Lower lobe of right lung (tissue), 2 donors: Measurements from ENCODE around the gene LDHD. TPM values are rescaled to one million over a fixed set of nuclear protein-coding genes. Genes with fewer than 3 reads are reported as not detected.

Source experiments
- ATAC-seq, 2 donors: fragments of 200-7000 bp; cut with Tn5 transposase; one replicate each; pipeline ENCODE4 v1.9.1; 2020 to 2022; ENCODE audit warnings: mild to moderate bottlenecking in 2 of 2, moderate library complexity in 2 of 2
- DNase-seq: peaks from one replicate; pipeline ENCODE4 v3.0.0-alpha.2; 2020
- H3K27ac ChIP-seq: fragments of 200-600 bp; one replicate; pipeline ENCODE4 v1.8.0; 2022
- H3K27me3 ChIP-seq: fragments of 200-600 bp; one replicate; pipeline ENCODE4 v1.8.0; 2022; ENCODE audit warnings: low read depth
- H3K36me3 ChIP-seq: fragments of 200-600 bp; one replicate; pipeline ENCODE4 v1.8.0; 2022; ENCODE audit warnings: mild to moderate bottlenecking
- H3K4me1 ChIP-seq: fragments of 200-600 bp; one replicate; pipeline ENCODE4 v1.8.0; 2022
- H3K4me3 ChIP-seq: fragments of 200-600 bp; one replicate; pipeline ENCODE4 v1.8.0; 2022; ENCODE audit warnings: mild to moderate bottlenecking
- H3K9me3 ChIP-seq: fragments of 200-600 bp; one replicate; pipeline ENCODE4 v1.8.0; 2022
- intact Hi-C: fragments of 100-400 bp; cut with DNase I; formaldehyde crosslinking; loops from one replicate; pipeline ENCODE4 v1.11.0; 2022
- total RNA-seq: library from RNA; stranded (reverse); fragmentation: NEBNext Ultra II Directional; extraction: Animal tissue kit (Norgen Biotek cat#: 25700); gene quantifications from one replicate; pipeline ENCODE4 v1.2.1, GENCODE V29; 2021
- TF ChIP-seq, protein P1 (sequence below): fragments of 200-600 bp; IDR thresholded peaks from one replicate; pipeline ENCODE4 v1.8.0; 2022; ENCODE audit warnings: antibody characterized with exemption, mild to moderate bottlenecking
- donor health status: DM: no; HTN: yes; CAD: no; lungs with severe emphysema.

LDHD gene
- total RNA-seq, 1 donor from 2014 or later: 13.2 TPM

DNA sequence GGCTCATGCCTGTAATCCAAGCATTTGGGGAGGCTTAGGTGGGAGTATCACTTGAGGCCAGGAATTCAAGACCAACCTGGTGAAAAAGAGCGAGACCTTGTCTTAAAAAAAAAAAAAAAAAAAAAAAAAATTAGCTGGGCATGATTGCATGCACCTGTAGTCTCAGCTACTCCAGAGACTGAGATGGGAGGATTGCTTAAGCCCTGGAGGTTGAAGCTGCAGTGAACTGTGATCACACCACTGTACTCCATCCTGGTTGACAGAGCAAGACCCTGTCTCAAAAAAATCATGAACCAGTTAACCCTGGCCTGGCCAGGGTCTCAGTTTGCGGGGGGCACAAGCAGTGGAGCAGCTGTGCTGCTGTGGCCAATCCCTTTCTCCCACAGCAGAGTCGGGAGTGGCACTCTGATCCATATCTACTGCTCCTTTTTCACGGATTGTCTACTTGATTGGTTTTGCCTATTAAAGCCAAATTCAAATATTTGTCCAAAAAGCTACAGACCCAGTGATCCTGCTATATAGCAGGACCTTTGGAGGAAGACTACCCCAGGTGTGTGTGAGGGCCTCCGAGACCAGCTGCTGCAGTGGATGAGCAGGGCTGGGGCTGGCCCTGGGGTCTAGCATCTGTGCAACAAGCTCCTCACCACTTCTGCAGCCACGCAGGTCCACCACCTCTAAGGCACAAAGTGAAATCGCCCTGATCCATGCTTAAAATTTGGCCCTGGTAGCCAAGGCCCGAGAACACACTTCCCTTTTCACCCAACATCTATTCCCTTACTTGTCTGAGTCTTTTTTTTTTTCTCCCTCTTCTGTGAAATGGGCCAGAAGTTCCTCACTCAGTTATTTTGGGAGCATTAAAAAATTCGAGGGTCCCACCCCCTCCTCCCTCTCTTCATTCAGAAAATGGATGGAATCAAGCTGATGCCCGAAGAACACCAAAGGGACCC is 48.2 kb downstream of the LDHD start:
- intact Hi-C loops: no loop called here
- ATAC-seq (no peak), DNase-seq (no peak)
- Histone ChIP-seq H3K4me1 (peaks cover 34% of the 10 kb centered on the region), H3K4me3 (no peak overlapping the region), H3K27me3 (no peaks in the 10 kb centered on the region), H3K27ac (no peak overlapping the region), H3K9me3 (no peaks in the 10 kb centered on the region), H3K36me3 (no peaks in the 10 kb centered on the region)
- TF ChIP-seq, protein P1, sequence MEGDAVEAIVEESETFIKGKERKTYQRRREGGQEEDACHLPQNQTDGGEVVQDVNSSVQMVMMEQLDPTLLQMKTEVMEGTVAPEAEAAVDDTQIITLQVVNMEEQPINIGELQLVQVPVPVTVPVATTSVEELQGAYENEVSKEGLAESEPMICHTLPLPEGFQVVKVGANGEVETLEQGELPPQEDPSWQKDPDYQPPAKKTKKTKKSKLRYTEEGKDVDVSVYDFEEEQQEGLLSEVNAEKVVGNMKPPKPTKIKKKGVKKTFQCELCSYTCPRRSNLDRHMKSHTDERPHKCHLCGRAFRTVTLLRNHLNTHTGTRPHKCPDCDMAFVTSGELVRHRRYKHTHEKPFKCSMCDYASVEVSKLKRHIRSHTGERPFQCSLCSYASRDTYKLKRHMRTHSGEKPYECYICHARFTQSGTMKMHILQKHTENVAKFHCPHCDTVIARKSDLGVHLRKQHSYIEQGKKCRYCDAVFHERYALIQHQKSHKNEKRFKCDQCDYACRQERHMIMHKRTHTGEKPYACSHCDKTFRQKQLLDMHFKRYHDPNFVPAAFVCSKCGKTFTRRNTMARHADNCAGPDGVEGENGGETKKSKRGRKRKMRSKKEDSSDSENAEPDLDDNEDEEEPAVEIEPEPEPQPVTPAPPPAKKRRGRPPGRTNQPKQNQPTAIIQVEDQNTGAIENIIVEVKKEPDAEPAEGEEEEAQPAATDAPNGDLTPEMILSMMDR: no peak

DNA sequence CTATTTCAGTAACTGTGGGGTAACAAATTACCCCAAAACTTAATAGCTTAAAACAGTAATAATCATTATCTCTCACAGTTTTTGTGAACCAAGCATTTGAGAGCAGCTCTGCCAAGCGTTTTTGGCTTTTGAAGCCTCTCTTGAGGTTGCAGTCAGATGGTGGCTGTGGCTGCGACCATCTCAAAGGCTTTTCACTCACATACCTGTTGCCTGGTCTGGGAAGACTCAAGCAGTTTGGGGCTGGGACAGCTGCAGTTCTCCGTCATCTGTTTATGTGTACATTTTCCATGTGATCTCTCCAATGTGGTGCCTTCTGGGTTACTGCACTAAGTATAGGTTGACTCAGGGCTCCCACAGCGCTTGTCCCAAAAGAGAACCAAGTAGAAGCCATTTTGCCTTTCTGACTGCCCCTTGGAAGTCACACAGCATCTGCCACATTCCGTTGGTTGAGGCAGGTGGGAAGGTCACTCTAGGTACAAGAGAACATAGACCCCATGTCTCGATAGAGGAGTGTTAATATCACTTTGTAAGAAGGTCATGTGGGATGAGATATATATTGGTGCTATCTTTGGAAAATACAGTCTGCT is 49.6 kb downstream of the LDHD start:
- intact Hi-C loops: no loop called here
- no peak overlapping the region for H3K4me3 ChIP-seq
- H3K27me3 ChIP-seq: no peaks in the 10 kb centered on the region
- no peaks in the 10 kb centered on the region for H3K9me3 ChIP-seq
- no peak overlapping the region for H3K27ac ChIP-seq
- H3K36me3 ChIP-seq: no peaks in the 10 kb centered on the region
- DNase-seq (no peak), ATAC-seq (no peak)
- peaks cover 48% of the 10 kb centered on the region for H3K4me1 ChIP-seq
- TF ChIP-seq, protein P1: no peak

DNA sequence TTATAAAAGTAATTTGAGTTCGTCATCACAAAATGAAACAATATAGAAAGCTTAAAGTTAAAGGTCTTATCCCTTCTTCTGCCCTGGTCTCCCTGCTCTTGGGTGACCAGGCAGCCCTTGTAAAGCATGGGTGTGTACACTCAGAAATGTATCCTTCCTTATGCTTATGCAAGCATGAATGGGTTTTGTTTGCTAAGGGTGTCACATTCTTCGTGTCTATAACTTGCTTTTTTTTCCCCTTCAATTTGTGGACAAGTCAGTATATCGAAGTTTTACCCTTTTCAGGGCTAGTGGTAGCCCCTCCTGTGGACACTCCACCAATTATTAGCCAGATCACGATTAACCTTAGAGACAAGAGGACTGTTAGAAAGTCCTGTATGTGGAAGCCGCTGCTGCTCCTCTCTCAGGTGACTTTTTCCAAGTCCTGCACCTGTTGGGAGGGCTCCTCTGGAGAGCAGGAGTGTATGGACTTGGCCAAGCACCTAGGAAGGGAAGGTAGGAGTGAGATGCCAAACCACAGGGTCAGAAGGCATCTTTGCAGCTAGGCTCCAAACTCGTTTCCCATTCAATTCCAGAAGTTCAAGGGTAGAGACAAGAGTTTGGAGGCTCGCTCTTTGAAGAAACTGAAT is 50.9 kb downstream of the LDHD start:
- peaks cover 60% of the 10 kb centered on the region for H3K4me1 ChIP-seq
- peak overlapping the region; percentile 87 for H3K27ac ChIP-seq
- H3K9me3 ChIP-seq: no peaks in the 10 kb centered on the region
- TF ChIP-seq, protein P1: no peak
- no peak for DNase-seq
- H3K4me3 ChIP-seq: no peak overlapping the region
- intact Hi-C loops: no loop called here
- H3K36me3 ChIP-seq: no peaks in the 10 kb centered on the region
- peak; percentile 82 to 85 for ATAC-seq
- no peaks in the 10 kb centered on the region for H3K27me3 ChIP-seq

DNA sequence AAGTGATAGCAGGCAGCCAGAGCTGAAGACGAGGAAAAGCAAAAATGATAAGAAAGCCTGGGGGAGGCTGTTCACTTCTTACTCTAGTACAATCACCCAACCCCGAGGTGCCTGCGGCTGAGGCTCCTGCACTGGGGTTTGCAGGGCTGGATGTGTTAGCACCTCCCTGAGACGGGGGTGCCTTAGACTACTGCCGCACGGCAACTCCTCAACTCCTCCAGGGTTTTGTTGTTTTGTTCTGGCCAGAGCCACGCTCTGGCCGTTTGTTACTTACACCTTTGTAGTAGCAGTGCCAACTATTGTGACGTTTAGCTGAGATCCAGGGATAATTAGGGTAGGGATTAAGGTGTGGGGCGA is 51.5 kb downstream of the LDHD start:
- intact Hi-C loops: no loop called here
- Histone ChIP-seq H3K9me3 (no peaks in the 10 kb centered on the region), H3K4me1 (peaks cover 60% of the 10 kb centered on the region), H3K4me3 (no peak overlapping the region), H3K36me3 (no peaks in the 10 kb centered on the region), H3K27me3 (no peaks in the 10 kb centered on the region), H3K27ac (peak overlapping the region; percentile 87)
- ATAC-seq (peak; percentile 45 to 52), DNase-seq (peak; percentile 58)
- TF ChIP-seq, protein P1: no peak

DNA sequence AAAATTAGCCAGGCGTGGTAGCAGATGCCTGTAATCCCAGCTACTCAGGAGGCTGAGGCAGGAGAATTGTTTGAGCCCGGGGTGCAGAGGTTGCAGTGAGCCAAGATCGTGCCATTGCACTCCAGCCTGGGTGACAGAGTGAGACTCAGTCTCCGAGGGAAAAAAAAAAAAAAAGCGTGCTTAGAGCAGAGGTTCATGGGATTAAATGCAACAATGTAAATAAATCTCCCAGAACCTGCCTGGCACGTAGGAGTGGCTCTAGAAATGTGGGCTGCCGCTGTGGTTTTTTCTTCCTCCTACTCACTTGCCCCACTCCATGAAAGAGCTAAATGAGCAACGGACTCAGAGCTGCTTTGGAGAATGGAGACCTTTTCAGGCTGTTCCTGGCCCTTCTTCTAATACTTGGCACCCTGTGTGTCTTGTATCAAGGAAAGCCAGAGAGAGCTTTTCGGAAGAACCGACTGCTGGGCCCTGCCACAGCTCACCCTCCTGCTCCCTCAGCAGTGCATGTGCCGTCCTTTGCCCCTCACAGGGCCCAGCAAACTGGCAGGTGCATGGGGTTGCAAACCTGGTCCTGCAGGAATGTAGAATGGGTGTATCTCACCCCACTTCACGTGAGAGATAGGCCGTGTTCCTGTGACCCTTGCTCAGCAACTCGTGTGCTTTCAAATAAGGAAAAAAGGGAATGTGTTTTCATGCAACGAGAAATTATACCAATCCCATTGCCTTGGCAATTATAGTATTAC is 52.0 kb downstream of the LDHD start:
- Histone ChIP-seq H3K4me3 (no peak overlapping the region), H3K27ac (peak overlapping the region; percentile 87), H3K9me3 (no peaks in the 10 kb centered on the region), H3K27me3 (no peaks in the 10 kb centered on the region), H3K36me3 (no peaks in the 10 kb centered on the region), H3K4me1 (peaks cover 60% of the 10 kb centered on the region)
- intact Hi-C loops: no loop called here
- DNase-seq: peak; percentile 53
- TF ChIP-seq, protein P1: no peak
- peak; percentile 83 to 91 for ATAC-seq
